Activated naive CD4-positive, alpha-beta T cell treated with anti-CD3 and anti-CD28 coated beads, Interleukin-2, amount 50 U/mL, for 24 hours (primary cell): Measurements from ENCODE around the gene WTAP.
"Not testable (repeated sequence)": the region's sequence is repeated elsewhere in the genome, so short reads cannot be mapped to it uniquely, and the experiment has no call there.

Experiments used
- H3K27ac Mint-ChIP-seq: one replicate; pipeline ENCODE4 v1.8.0; 2021; ENCODE audit warnings: mild to moderate bottlenecking, mixed read lengths
- H3K27me3 Mint-ChIP-seq: one replicate; pipeline ENCODE4 v1.8.0; 2021; ENCODE audit warnings: mixed read lengths
- H3K36me3 Mint-ChIP-seq: one replicate; pipeline ENCODE4 v1.8.0; 2021; ENCODE audit warnings: mixed read lengths
- H3K4me1 Mint-ChIP-seq: one replicate; pipeline ENCODE4 v1.8.0; 2021; ENCODE audit warnings: mixed read lengths
- H3K4me3 Mint-ChIP-seq: one replicate; pipeline ENCODE4 v1.8.0; 2021; ENCODE audit warnings: mild to moderate bottlenecking, mixed read lengths
- H3K9me3 Mint-ChIP-seq: one replicate; pipeline ENCODE4 v1.8.0; 2021; ENCODE audit warnings: mixed read lengths

The WTAP gene

GRCh38 chr6:159690135-159690534 is 37.2 kb upstream of the WTAP start:
- not testable (repeated sequence) for H3K4me3 Mint-ChIP-seq, H3K9me3 Mint-ChIP-seq, H3K27me3 Mint-ChIP-seq, H3K27ac Mint-ChIP-seq
- peaks cover 20% of the 10 kb centered on the region for H3K36me3 Mint-ChIP-seq
- H3K4me1 Mint-ChIP-seq, result peaks cover 63% of the 10 kb centered on the region

- Mint-ChIP-seq H3K27ac (peak overlapping the region; percentile 91), H3K4me1 (peaks cover 58% of the 10 kb centered on the region), H3K36me3 (peaks cover 20% of the 10 kb centered on the region), H3K4me3 (peak overlapping the region; percentile 88), H3K27me3 (no peaks in the 10 kb centered on the region), H3K9me3 (no peaks in the 10 kb centered on the region)
These were observed 36.0 kb upstream of the WTAP start for GRCh38 chr6:159691133-159691962.

GRCh38 chr6:159691963-159692287 is 35.4 kb upstream of the WTAP start:
- Mint-ChIP-seq H3K4me1 (peaks cover 54% of the 10 kb centered on the region), H3K36me3 (peaks cover 16% of the 10 kb centered on the region), H3K9me3 (no peaks in the 10 kb centered on the region), H3K27ac (peak overlapping the region; percentile 91), H3K27me3 (no peaks in the 10 kb centered on the region), H3K4me3 (peak overlapping the region; percentile 88)

- Mint-ChIP-seq H3K4me3 (peak overlapping the region; percentile 88), H3K4me1 (peaks cover 53% of the 10 kb centered on the region), H3K27ac (peak overlapping the region; percentile 91), H3K27me3 (no peaks in the 10 kb centered on the region), H3K9me3 (no peaks in the 10 kb centered on the region), H3K36me3 (peaks cover 15% of the 10 kb centered on the region)
These were observed 34.8 kb upstream of the WTAP start for GRCh38 chr6:159692303-159693127.

- no peaks in the 10 kb centered on the region for H3K9me3 Mint-ChIP-seq
- peak within 1 kb of the TSS; percentile 95 for H3K4me3 Mint-ChIP-seq
- H3K36me3 Mint-ChIP-seq, result peaks cover 15% of the 10 kb centered on the region
- H3K27ac Mint-ChIP-seq, result peak within 1 kb of the TSS; percentile 95
- H3K27me3 Mint-ChIP-seq, result no peaks in the 10 kb centered on the region
- H3K4me1 Mint-ChIP-seq, result peaks cover 49% of the 10 kb centered on the region
These were observed 34.0 kb upstream of the WTAP start, which contains the start of gene SOD2 for GRCh38 chr6:159693128-159693893. TSS of gene SOD2 (minus strand) at chr6:159693241. CDS start at chr6:159693167, 74 bp downstream.

GRCh38 chr6:159693894-159694545 is 33.3 kb upstream of the WTAP start:
- Mint-ChIP-seq H3K9me3 (no peaks in the 10 kb centered on the region), H3K4me1 (peaks cover 42% of the 10 kb centered on the region), H3K27ac (peak overlapping the region; percentile 95), H3K4me3 (peak overlapping the region; percentile 95), H3K36me3 (peaks cover 11% of the 10 kb centered on the region), H3K27me3 (no peaks in the 10 kb centered on the region)

- Mint-ChIP-seq H3K36me3 (peaks cover 7% of the 10 kb centered on the region), H3K4me3 (no peak overlapping the region), H3K27ac (no peak overlapping the region), H3K27me3 (no peaks in the 10 kb centered on the region), H3K4me1 (peaks cover 37% of the 10 kb centered on the region), H3K9me3 (no peaks in the 10 kb centered on the region)
These were observed 31.3 kb upstream of the WTAP start for GRCh38 chr6:159695984-159696383.

GRCh38 chr6:159700970-159701369 is 26.3 kb upstream of the WTAP start:
- Mint-ChIP-seq H3K9me3 (no peaks in the 10 kb centered on the region), H3K4me3 (no peak overlapping the region), H3K27ac (peak overlapping the region; percentile 8)

GRCh38 chr6:159701413-159701999 is 25.8 kb upstream of the WTAP start:
- Mint-ChIP-seq H3K9me3 (no peaks in the 10 kb centered on the region), H3K4me1 (peaks cover 17% of the 10 kb centered on the region), H3K4me3 (no peak overlapping the region), H3K36me3 (peaks cover 3% of the 10 kb centered on the region), H3K27me3 (no peaks in the 10 kb centered on the region), H3K27ac (peak overlapping the region; percentile 88)

More at GRCh38 chr6:159700970-159701369, 26.3 kb upstream of the WTAP start:
- Mint-ChIP-seq H3K4me1 (peaks cover 17% of the 10 kb centered on the region), H3K36me3 (peaks cover 3% of the 10 kb centered on the region), H3K27me3 (no peaks in the 10 kb centered on the region)

GRCh38 chr6:159710603-159711002 is 16.7 kb upstream of the WTAP start:
- not testable (repeated sequence) for H3K27ac Mint-ChIP-seq, H3K27me3 Mint-ChIP-seq, H3K36me3 Mint-ChIP-seq, H3K4me3 Mint-ChIP-seq, H3K4me1 Mint-ChIP-seq, H3K9me3 Mint-ChIP-seq

- H3K27me3 Mint-ChIP-seq, H3K4me1 Mint-ChIP-seq, H3K36me3 Mint-ChIP-seq, H3K27ac Mint-ChIP-seq, H3K4me3 Mint-ChIP-seq, H3K9me3 Mint-ChIP-seq: not testable (repeated sequence)
These were observed 14.9 kb upstream of the WTAP start for GRCh38 chr6:159712389-159712788.

GRCh38 chr6:159713984-159714383 is 13.3 kb upstream of the WTAP start:
- H3K9me3 Mint-ChIP-seq, result no peaks in the 10 kb centered on the region
- H3K4me3 Mint-ChIP-seq, result no peak overlapping the region
- H3K36me3 Mint-ChIP-seq, result no peaks in the 10 kb centered on the region
- no peak overlapping the region for H3K27ac Mint-ChIP-seq
- peaks cover 4% of the 10 kb centered on the region for H3K4me1 Mint-ChIP-seq
- H3K27me3 Mint-ChIP-seq, result no peaks in the 10 kb centered on the region

GRCh38 chr6:159714404-159714803 is 12.9 kb upstream of the WTAP start:
- no peak overlapping the region for H3K4me3 Mint-ChIP-seq
- H3K9me3 Mint-ChIP-seq, result no peaks in the 10 kb centered on the region
- no peaks in the 10 kb centered on the region for H3K36me3 Mint-ChIP-seq
- H3K27me3 Mint-ChIP-seq, result no peaks in the 10 kb centered on the region
- no peak overlapping the region for H3K27ac Mint-ChIP-seq
- H3K4me1 Mint-ChIP-seq, result peaks cover 4% of the 10 kb centered on the region

GRCh38 chr6:159715166-159715565 is 12.1 kb upstream of the WTAP start:
- Mint-ChIP-seq H3K27ac (no peak overlapping the region), H3K36me3 (no peaks in the 10 kb centered on the region), H3K9me3 (no peaks in the 10 kb centered on the region), H3K4me1 (peaks cover 4% of the 10 kb centered on the region), H3K27me3 (no peaks in the 10 kb centered on the region), H3K4me3 (no peak overlapping the region)

GRCh38 chr6:159715605-159716004 is 11.7 kb upstream of the WTAP start:
- Mint-ChIP-seq H3K27ac (no peak overlapping the region), H3K9me3 (no peaks in the 10 kb centered on the region), H3K27me3 (no peaks in the 10 kb centered on the region), H3K36me3 (no peaks in the 10 kb centered on the region), H3K4me3 (no peak overlapping the region), H3K4me1 (peaks cover 4% of the 10 kb centered on the region)
